ENCODE results near the gene POLR3H. TPM values are rescaled to one million over a fixed set of nuclear protein-coding genes. Genes with fewer than 3 reads are reported as not detected.

POLR3H gene
- total RNA-seq, 1 donor = 27.7 TPM

- no peak overlapping the region for H3K4me3 ChIP-seq (ENCODE audit: low read depth, low read length)
- peak; percentile 38 for DNase-seq (ENCODE audit: low read depth)
- no peak for TF ChIP-seq CTCF (IDR thresholded peaks at IDR 0.05; ENCODE audit: insufficient read depth, low read length)
Measured at GRCh38 chr22:41539146-41540005, 4.9 kb downstream of the POLR3H start.

- DNase-seq (ENCODE audit: low read depth) = no peak
- TF ChIP-seq CTCF (IDR thresholded peaks at IDR 0.05; ENCODE audit: insufficient read depth, low read length) = no peak
Measured at GRCh38 chr22:41538583-41538982, 5.7 kb downstream of the POLR3H start.

GRCh38 chr22:41537203-41537602 is 7.1 kb downstream of the POLR3H start:
- TF ChIP-seq CTCF (IDR thresholded peaks at IDR 0.05; ENCODE audit: insufficient read depth, low read length) = no peak
- DNase-seq (ENCODE audit: low read depth) = no peak
- H3K4me3 ChIP-seq (ENCODE audit: low read depth, low read length) = no peak overlapping the region

More at GRCh38 chr22:41538583-41538982, 5.7 kb downstream of the POLR3H start:
- no peak overlapping the region for H3K4me3 ChIP-seq (ENCODE audit: low read depth, low read length)

- H3K4me3 ChIP-seq (ENCODE audit: low read depth, low read length) = no peak overlapping the region
- peak; percentile 33 for TF ChIP-seq CTCF (IDR thresholded peaks at IDR 0.05; ENCODE audit: insufficient read depth, low read length)
- DNase-seq (ENCODE audit: low read depth) = no peak
Measured at GRCh38 chr22:41535244-41535643, 9.0 kb downstream of the POLR3H start.

- no peak for TF ChIP-seq CTCF (IDR thresholded peaks at IDR 0.05; ENCODE audit: insufficient read depth, low read length)
- H3K4me3 ChIP-seq (ENCODE audit: low read depth, low read length) = no peak overlapping the region
- DNase-seq (ENCODE audit: low read depth) = no peak
Measured at GRCh38 chr22:41534219-41534618, 10.1 kb downstream of the POLR3H start.

- DNase-seq (ENCODE audit: low read depth) = peak; percentile 63
- peak; percentile 82 for TF ChIP-seq CTCF (IDR thresholded peaks at IDR 0.05; ENCODE audit: insufficient read depth, low read length)
- no peak overlapping the region for H3K4me3 ChIP-seq (ENCODE audit: low read depth, low read length)
Measured at GRCh38 chr22:41532908-41533825, 11.1 kb downstream of the POLR3H start.
